ENCODE measurements around the gene EIF3M.

EIF3M gene

DNA sequence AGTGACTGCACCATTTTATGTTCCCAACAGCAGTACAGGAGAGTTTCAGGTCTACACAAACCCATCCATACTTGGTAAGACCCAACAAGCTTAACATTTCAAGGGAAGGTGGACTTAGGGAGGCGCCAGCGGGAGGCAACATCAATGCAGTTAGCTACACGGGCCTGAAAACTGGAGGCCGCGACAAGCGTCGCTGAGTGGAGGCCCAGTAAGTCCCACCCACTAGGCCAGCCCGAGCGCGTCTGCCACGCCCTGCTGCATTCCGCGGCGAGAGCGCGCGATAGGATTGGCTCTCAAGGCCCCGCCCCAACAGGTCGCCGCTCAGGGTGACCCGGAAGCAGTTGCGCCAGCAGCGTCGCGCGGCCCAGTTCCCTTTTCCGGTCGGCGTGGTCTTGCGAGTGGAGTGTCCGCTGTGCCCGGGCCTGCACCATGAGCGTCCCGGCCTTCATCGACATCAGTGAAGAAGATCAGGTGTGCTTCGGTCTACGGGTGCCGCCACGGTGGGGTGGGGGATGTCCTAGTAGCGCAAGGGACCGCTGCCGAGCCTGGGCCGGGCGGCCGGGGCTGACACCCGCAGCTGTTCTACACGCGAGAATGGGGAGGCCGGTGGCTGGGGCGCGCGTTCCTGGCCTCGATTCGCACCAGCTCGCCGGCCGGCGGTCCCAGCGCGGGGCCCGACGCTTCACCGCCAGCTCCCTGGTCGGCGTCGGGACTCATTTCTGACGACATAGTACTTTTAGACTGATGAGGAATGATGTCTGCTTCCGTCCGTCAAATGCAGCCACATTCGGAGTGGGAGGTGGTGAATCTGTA, at the start of gene EIF3M:
EIF3M (plus strand) TSS at position 373 of the 813 bp plus-strand sequence; CDS start at position 430, 57 bp downstream.
- TF ChIP-seq, protein P1, sequence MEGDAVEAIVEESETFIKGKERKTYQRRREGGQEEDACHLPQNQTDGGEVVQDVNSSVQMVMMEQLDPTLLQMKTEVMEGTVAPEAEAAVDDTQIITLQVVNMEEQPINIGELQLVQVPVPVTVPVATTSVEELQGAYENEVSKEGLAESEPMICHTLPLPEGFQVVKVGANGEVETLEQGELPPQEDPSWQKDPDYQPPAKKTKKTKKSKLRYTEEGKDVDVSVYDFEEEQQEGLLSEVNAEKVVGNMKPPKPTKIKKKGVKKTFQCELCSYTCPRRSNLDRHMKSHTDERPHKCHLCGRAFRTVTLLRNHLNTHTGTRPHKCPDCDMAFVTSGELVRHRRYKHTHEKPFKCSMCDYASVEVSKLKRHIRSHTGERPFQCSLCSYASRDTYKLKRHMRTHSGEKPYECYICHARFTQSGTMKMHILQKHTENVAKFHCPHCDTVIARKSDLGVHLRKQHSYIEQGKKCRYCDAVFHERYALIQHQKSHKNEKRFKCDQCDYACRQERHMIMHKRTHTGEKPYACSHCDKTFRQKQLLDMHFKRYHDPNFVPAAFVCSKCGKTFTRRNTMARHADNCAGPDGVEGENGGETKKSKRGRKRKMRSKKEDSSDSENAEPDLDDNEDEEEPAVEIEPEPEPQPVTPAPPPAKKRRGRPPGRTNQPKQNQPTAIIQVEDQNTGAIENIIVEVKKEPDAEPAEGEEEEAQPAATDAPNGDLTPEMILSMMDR (IDR thresholded peaks at IDR 0.05) = no peak

DNA sequence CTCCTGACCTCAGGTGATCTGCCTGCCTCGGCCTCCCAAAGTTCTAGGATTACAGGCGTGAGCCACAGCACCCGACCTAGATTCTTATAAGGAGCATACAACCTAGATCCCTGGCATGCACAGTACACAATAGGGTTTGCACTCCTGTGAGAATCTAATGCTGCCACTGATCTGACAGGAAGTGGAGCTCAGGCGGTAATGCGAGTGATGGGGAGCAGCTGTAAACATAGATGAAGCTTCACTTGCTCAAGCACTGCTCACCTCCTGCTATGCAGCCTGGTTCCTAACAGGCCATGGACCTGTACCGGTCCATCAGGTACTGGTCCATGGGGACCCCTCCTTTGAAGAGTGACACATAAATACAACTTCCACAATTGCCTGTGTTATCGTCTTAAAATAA, 44.8 kb upstream of the EIF3M start:
- TF ChIP-seq, protein P1 (IDR thresholded peaks at IDR 0.05) = no peak

DNA sequence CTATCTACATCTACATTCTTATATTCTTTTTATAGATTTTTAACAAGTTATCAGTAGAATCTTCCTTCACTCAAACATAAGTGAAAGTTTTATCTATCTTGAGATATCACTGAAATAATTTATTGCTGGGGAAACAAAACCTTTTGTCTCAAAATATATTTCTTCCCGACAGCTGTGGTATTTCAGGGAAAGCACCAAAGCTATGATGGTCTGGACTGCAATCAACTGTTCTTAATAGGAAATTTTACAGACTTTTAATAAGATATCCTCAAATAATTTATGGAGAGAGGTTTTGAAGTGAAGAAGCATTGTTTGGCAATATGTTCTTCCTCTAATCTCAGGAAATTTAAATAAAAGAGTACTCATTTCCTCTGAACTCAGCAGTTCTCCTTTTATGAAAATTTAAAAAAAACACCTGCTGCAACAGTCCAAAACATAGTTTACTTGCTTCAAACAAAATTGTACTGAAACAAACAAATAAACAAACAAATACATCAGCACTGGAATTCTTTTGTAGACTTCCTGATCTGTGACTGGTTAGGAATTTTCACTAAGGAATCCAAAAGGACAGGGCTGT, 33.9 kb upstream of the EIF3M start:
- TF ChIP-seq, protein P1 (IDR thresholded peaks at IDR 0.05) = no peak

DNA sequence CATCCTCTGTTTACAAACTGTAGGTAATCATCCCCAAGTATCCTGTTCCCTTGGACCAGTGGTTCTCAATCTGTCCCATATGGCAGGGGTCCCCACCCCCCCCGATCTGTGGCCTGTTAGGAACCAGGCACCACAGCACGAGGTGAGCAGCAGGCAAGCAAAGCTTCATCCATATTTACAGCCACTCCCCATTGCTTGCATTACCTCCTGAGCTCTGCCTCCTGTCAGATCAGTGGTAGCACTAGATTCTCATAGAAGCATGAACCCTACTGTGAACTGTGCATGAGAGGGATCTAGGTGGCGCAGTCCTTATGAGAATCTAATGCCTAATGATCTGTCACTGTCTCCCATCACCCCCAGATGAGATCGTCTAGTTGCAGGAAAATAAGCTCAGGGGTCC, 33.4 kb upstream of the EIF3M start:
- TF ChIP-seq, protein P1 (IDR thresholded peaks at IDR 0.05) = no peak

DNA sequence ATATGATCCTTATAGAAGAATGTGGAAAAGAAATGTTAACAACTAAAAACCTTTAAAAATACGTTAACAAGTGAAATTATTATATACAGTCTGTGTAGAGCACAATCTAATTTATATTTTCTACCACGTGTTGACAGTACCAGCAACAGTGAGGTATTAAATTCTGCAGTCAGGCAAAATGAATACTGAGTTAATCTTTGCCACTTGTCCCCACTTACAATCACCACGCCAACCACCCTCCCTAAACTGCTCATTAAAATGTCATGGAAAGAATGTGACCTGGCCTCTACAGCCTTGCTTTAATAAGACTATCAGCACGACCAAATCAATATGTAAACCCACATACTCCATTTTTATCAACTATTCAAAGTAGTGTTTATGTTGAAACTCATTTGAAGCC, 28.5 kb upstream of the EIF3M start:
- TF ChIP-seq, protein P1 (IDR thresholded peaks at IDR 0.05) = no peak

DNA sequence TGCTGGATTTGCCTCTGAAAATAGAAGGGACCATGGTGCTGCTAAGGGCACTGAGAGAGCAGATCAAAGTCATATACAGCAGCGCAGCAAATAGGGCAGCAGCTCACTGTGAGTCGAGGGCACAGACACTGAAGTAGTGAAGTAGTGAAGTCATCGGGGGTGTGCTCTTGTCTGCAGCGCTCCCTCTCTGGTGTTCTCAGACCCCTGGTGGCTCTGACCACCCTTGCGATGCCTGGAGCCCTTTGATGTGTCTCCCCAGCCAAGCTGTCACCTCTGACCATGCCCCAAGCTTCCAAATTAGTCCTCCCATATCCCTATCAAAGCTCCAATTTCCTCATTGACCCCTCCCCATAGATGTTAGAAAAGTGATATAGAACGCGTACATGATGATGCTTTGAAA, 27.7 kb upstream of the EIF3M start:
- TF ChIP-seq, protein P1 (IDR thresholded peaks at IDR 0.05) = no peak

DNA sequence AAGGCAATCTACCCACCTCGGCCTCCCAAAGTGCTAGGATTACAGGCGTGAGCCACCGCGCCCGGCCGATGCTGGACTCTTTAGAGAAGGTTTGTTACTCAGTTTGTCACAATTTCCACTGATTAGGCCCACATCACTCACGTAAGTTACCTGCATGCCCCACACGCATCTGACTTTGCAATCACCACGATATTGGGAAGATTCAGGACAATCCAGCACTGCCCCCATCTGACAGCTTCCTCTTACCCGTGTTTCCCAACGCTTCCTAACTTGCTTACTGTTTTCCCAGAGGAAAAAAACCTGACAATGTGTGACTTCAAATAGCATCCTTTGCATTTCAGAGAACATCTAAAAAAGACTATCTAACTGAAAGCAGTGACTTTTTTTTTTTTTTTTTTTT, 21.8 kb upstream of the EIF3M start:
- TF ChIP-seq, protein P1 (IDR thresholded peaks at IDR 0.05) = no peak; the same call in 1 of the 2 replicates

Measured in LNCAP (cell line).